HepG2 (cell line): ENCODE data around the gene PLCL2. TPM values are rescaled to one million over a fixed set of nuclear protein-coding genes. Genes with fewer than 3 reads are reported as not detected.

Experiments used
- ATAC-seq: fragments of 200-7000 bp; cut with Tn5 transposase; 3 replicates; pipeline ENCODE4 v1.9.1; 2020; ENCODE audit warnings: mild to moderate bottlenecking, moderate library complexity
- BruUV-seq: library from RNA; stranded (reverse); fragments of 400-500 nt; replicated peaks from 2 replicates; lab custom pipeline; 2021; lab: Mats Ljungman, UMichigan
- CTCF ChIA-PET: fragments of 300-600 bp; formaldehyde crosslinking; extraction: SDS; loops from one replicate; lab custom pipeline; 2021; ENCODE audit warnings: low total read pairs, inconsistent platforms, low intra/inter-chr PET ratio; lab: Yijun Ruan, JAX
- POLR2A ChIA-PET: fragments of 350-600 bp; sonication (Branson Sonifier 250); formaldehyde crosslinking; loops from one replicate; lab custom pipeline; 2020; ENCODE audit warnings: antibody characterized with exemption, inconsistent platforms; lab: Yijun Ruan, JAX
- DNase-seq: peaks from one replicate; pipeline ENCODE4 v3.0.0-alpha.2; 2015; ENCODE audit warnings: low spot score
- FAIRE-seq: peaks from 3 replicates; lab custom pipeline; 2011; peaks lifted over from hg19 to GRCh38; lab: Jason Lieb, UNC
- H2AFZ ChIP-seq: one replicate; pipeline ENCODE4 v1.6.1; 2011; ENCODE audit warnings: low read length, inconsistent platforms
- H3K27ac ChIP-seq: fragments of 300-600 bp; 3 replicates; pipeline ENCODE4 v1.8.0; 2011; ENCODE audit warnings: mixed run types, mild to moderate bottlenecking, mixed read lengths, low read length, inconsistent platforms; ENCODE audit not compliant: insufficient read depth; ENCODE audit errors: extremely low read length
- H3K27me3 ChIP-seq, 2 experiments: fragments of 200-600 bp in 1 of 2; 2 replicates in 1 of 2; 3 replicates in 1 of 2; pipeline versions ENCODE4 v1.6.0 to v1.8.0; 2011; ENCODE audit warnings: low read length in 2 of 2, mild to moderate bottlenecking in 2 of 2, moderate library complexity in 2 of 2, inconsistent platforms in 1 of 2; ENCODE audit not compliant: insufficient read depth in 2 of 2, control insufficient read depth in 1 of 2
- H3K36me3 ChIP-seq, 2 experiments: fragments of 200-600 bp in 1 of 2; replicated peaks in 1 of 2; 2 replicates in 1 of 2; 3 replicates in 1 of 2; pipeline versions ENCODE4 v1.5.1 to v1.8.0; 2011; ENCODE audit warnings: low read length in 2 of 2, inconsistent platforms in 1 of 2; ENCODE audit not compliant: insufficient read depth in 2 of 2, control insufficient read depth in 1 of 2
- H3K4me1 ChIP-seq: 2 replicates; pipeline ENCODE4 v1.5.1; 2012; ENCODE audit warnings: low read length, inconsistent platforms; ENCODE audit not compliant: insufficient read depth
- H3K4me2 ChIP-seq: 2 replicates; pipeline ENCODE4 v1.6.0; 2011; ENCODE audit warnings: low read depth, low read length, inconsistent platforms
- H3K4me3 ChIP-seq, 3 experiments: fragments of 200-600 bp in 1 of 3; sonication (generic), shearing (Covaris generic) in 1 of 3; replicated peaks in 1 of 3; 2 replicates each; pipeline ENCODE4 v1.5.1; 2011 to 2016; ENCODE audit warnings: low read length in 3 of 3, inconsistent platforms in 2 of 3, low read depth in 2 of 3, mild to moderate bottlenecking in 2 of 3, control low read depth in 1 of 3, mixed read lengths in 1 of 3; ENCODE audit not compliant: insufficient read depth in 1 of 3
- H3K79me2 ChIP-seq: one replicate; pipeline ENCODE4 v1.6.1; 2011; ENCODE audit warnings: low read length, inconsistent platforms; ENCODE audit not compliant: insufficient read depth
- H3K9ac ChIP-seq: 2 replicates; pipeline ENCODE4 v1.6.0; 2011; ENCODE audit warnings: mild to moderate bottlenecking, low read depth, low read length, inconsistent platforms; ENCODE audit not compliant: insufficient read depth
- H3K9me3 ChIP-seq: 2 replicates; pipeline ENCODE4 v1.5.1; 2012; ENCODE audit warnings: mild to moderate bottlenecking, low read length
- H4K20me1 ChIP-seq: 2 replicates; pipeline ENCODE4 v1.6.0; 2011; ENCODE audit warnings: inconsistent platforms, mild to moderate bottlenecking, low read length, moderate library complexity; ENCODE audit not compliant: insufficient read depth
- BATF2 ChIP-seq: sonication (generic); formaldehyde crosslinking; IDR thresholded peaks from 2 replicates; pipeline ENCODE4 v1.8.0; 2022; ENCODE audit warnings: mild to moderate bottlenecking, missing genetic modification reagents, moderate library complexity
- IRF1 ChIP-seq: sonication (generic); formaldehyde crosslinking; IDR thresholded peaks from 2 replicates; pipeline ENCODE4 v1.4.0; 2020; ENCODE audit warnings: low read depth, mild to moderate bottlenecking, missing genetic modification reagents
- MTERF4 ChIP-seq: sonication (generic); formaldehyde crosslinking; IDR thresholded peaks from 2 replicates; pipeline ENCODE4 v1.8.0; 2023; ENCODE audit warnings: mild to moderate bottlenecking, missing genetic modification reagents
- NCOA2 ChIP-seq: sonication (generic); formaldehyde crosslinking; IDR thresholded peaks from 2 replicates; pipeline ENCODE4 v1.8.0; 2022; ENCODE audit warnings: inconsistent platforms
- RBAK ChIP-seq: sonication (generic); formaldehyde crosslinking; IDR thresholded peaks from 2 replicates; pipeline ENCODE4 v1.5.1; 2020; ENCODE audit warnings: mild to moderate bottlenecking, missing genetic modification reagents
- TBL1XR1 ChIP-seq: fragments of 150-350 bp; IDR thresholded peaks from 2 replicates; pipeline ENCODE4 v1.6.1; 2014; ENCODE audit warnings: borderline replicate concordance, low read length; ENCODE audit not compliant: partially characterized antibody
- ZBTB20 ChIP-seq: sonication (generic); formaldehyde crosslinking; IDR thresholded peaks from 2 replicates; pipeline ENCODE4 v1.8.1; 2023; ENCODE audit warnings: missing genetic modification reagents, low read depth, mild to moderate bottlenecking, borderline replicate concordance
- ZIK1 ChIP-seq: sonication (generic); formaldehyde crosslinking; IDR thresholded peaks from 2 replicates; pipeline ENCODE4 v1.5.0; 2020; ENCODE audit warnings: mild to moderate bottlenecking, low read depth, missing genetic modification reagents, borderline replicate concordance
- ZNF280D ChIP-seq: sonication (generic); formaldehyde crosslinking; IDR thresholded peaks from 2 replicates; pipeline ENCODE4 v1.5.1; 2020; ENCODE audit warnings: mild to moderate bottlenecking, missing genetic modification reagents
- ZNF329 ChIP-seq: sonication (generic); formaldehyde crosslinking; IDR thresholded peaks from 2 replicates; pipeline ENCODE4 v1.9.0; 2021; ENCODE audit warnings: low read depth, mild to moderate bottlenecking, missing genetic modification reagents
- ZNF484 ChIP-seq: sonication (generic); formaldehyde crosslinking; IDR thresholded peaks from 2 replicates; pipeline ENCODE4 v1.5.1; 2020; ENCODE audit warnings: mild to moderate bottlenecking, low read depth, missing genetic modification reagents, borderline replicate concordance
- ZNF605 ChIP-seq: sonication (generic); formaldehyde crosslinking; IDR thresholded peaks from 2 replicates; pipeline ENCODE4 v1.8.0; 2022; ENCODE audit warnings: mild to moderate bottlenecking, missing genetic modification reagents
- ZSCAN20 ChIP-seq: sonication (generic); formaldehyde crosslinking; IDR thresholded peaks from 2 replicates; pipeline ENCODE4 v1.4.0; 2020; ENCODE audit warnings: missing genetic modification reagents, mild to moderate bottlenecking, borderline replicate concordance
- ZSCAN22 ChIP-seq: sonication (generic); formaldehyde crosslinking; IDR thresholded peaks from 2 replicates; pipeline ENCODE4 v1.4.0; 2020; ENCODE audit warnings: mild to moderate bottlenecking, missing genetic modification reagents
- in situ Hi-C: cut with HindIII; loops from 2 replicates; pipeline ENCODE4 v1.10.0; 2017; ENCODE audit warnings: low pct_unique_long_range_greater_than_20kb; ENCODE audit not compliant: extremely low pct_ligation_motif_present
- intact Hi-C: fragments of 100-400 bp; cut with micrococcal nuclease; formaldehyde crosslinking; loops from one replicate; pipeline ENCODE4 v1.10.0; 2022; ENCODE audit not compliant: unreplicated experiment
- polyA plus RNA-seq, 8 experiments: library from polyadenylated mRNA; depleted of rRNA in 3 of 8; stranded (reverse) in 7 of 8; unstranded in 1 of 8; fragments of >200 nt; fragmentation: Illumina TruSeq in 4 of 8; extraction: Trizol in 4 of 8; gene quantifications; 2 replicates each; pipeline versions ENCODE4 v1.2.1 to v1.2.3, GENCODE V29; 2011 to 2016; ENCODE audit warnings: low read depth in 4 of 8, missing spikeins in 1 of 8, mixed read lengths in 1 of 8; ENCODE audit not compliant: insufficient read depth in 1 of 8
- total RNA-seq, 5 experiments: library from RNA; depleted of rRNA; stranded (reverse); fragments of >200 nt; fragmentation: Illumina TruSeq; extraction: Trizol; gene quantifications; 2 replicates each; pipeline ENCODE4 v1.2.3, GENCODE V29; 2016; ENCODE audit warnings: low read depth in 1 of 5
- TF ChIP-seq, protein P1 (sequence below): sonication (generic); formaldehyde crosslinking; IDR thresholded peaks from 2 replicates; pipeline ENCODE4 v1.4.0; 2020; ENCODE audit warnings: mild to moderate bottlenecking, missing genetic modification reagents, borderline replicate concordance

Gene PLCL2
- total and polyA plus RNA-seq, 2 of the 13 experiments (the other 11 are each of a cell fraction or from before 2014, with no cell fraction given) = not detected

DNA sequence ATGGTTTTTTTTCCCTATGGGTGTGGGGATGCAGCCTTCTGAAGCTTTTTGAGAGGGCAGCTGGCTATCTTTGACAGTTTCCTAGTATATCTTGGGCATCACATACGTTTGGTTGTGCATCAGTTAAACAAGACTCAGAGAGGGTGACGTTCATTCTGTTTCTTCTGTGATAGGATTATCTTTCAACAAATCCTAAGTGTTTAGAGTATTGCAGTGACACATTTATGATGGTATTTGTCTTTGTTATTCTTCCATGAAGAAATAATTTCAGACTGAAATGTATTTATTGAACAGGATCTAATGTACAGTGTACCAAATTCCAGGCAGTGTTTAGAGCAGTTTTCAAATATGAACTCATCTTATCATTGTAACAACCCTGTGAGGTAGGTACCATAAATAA lies 114.4 kb downstream of the PLCL2 start (continued):
- TF ChIP-seq ZNF484 (CRISPR knock-in tag) = no peak
- no peak for TF ChIP-seq ZSCAN20 (CRISPR knock-in tag)
- TF ChIP-seq ZNF605 (CRISPR knock-in tag) = no peak
- TF ChIP-seq ZBTB20 (CRISPR knock-in tag) = no peak
- TF ChIP-seq BATF2 = no peak
- TF ChIP-seq NCOA2 (CRISPR knock-in tag) = no peak
- no peak for TF ChIP-seq ZIK1 (CRISPR knock-in tag)
- no peak for TF ChIP-seq ZNF280D

- Histone ChIP-seq H3K4me1 (no peaks in the 10 kb centered on the region), H2AFZ (no peak overlapping the region), H3K27me3 (no peaks in the 10 kb centered on the region), H3K9ac (no peak overlapping the region), H3K79me2 (no peaks in the 10 kb centered on the region), H3K4me2 (no peak overlapping the region), H3K9me3 (no peaks in the 10 kb centered on the region), H3K36me3 (no peaks in the 10 kb centered on the region), H4K20me1 (no peaks in the 10 kb centered on the region), H3K27ac (no peak overlapping the region), H3K4me3 (no peak overlapping the region)
- POLR2A ChIA-PET = no interaction called here
- no TSS peak for BruUV-seq
- TF ChIP-seq ZNF329 (CRISPR knock-in tag) (no peak), IRF1 (CRISPR knock-in tag) (no peak), ZSCAN22 (CRISPR knock-in tag) (no peak), RBAK (CRISPR knock-in tag) (no peak), MTERF4 (CRISPR knock-in tag) (no peak), TBL1XR1 (no peak)
- TF ChIP-seq, protein P1, sequence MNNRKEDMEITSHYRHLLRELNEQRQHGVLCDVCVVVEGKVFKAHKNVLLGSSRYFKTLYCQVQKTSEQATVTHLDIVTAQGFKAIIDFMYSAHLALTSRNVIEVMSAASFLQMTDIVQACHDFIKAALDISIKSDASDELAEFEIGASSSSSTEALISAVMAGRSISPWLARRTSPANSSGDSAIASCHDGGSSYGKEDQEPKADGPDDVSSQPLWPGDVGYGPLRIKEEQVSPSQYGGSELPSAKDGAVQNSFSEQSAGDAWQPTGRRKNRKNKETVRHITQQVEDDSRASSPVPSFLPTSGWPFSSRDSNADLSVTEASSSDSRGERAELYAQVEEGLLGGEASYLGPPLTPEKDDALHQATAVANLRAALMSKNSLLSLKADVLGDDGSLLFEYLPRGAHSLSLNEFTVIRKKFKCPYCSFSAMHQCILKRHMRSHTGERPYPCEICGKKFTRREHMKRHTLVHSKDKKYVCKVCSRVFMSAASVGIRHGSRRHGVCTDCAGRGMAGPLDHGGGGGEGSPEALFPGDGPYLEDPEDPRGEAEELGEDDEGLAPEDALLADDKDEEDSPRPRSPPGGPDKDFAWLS = no peak
- CTCF ChIA-PET = no interaction called here
- no peak for FAIRE-seq
- in situ Hi-C loops (no loop called here), intact Hi-C loops (no loop called here)
- no peak for DNase-seq
- ATAC-seq = no peak
Measured at GRCh38 chr3:16999871-17000270, 115.1 kb downstream of the PLCL2 start.
